Stimulated activated memory B cell treated with anti-CD40 and anti-IgM and Interleukin-4, amounts not matched to agents 10 μg/mL and 1 μg/mL and 100 μg/mL, for 72 hours (primary cell): ENCODE results near the gene BABAM1.
A peak's percentile ranks its signal among the peaks of the same experiment; 100 is the strongest.
"Not testable (repeated sequence)": the region's sequence is repeated elsewhere in the genome, so short reads cannot be mapped to it uniquely, and the experiment has no call there.

Source experiments
- ATAC-seq: fragments of 150-1000 bp; cut with Tn5 transposase; 2 replicates; pipeline ENCODE4 v1.10.0; 2021
- H3K27ac Mint-ChIP-seq: one replicate; pipeline ENCODE4 v1.8.0; 2022; ENCODE audit warnings: mild to moderate bottlenecking, mixed read lengths
- H3K27me3 Mint-ChIP-seq: one replicate; pipeline ENCODE4 v1.8.0; 2022; ENCODE audit warnings: mixed read lengths
- H3K36me3 Mint-ChIP-seq: one replicate; pipeline ENCODE4 v1.8.0; 2022; ENCODE audit warnings: mixed read lengths
- H3K4me1 Mint-ChIP-seq: one replicate; pipeline ENCODE4 v1.8.0; 2022; ENCODE audit warnings: mixed read lengths
- H3K4me3 Mint-ChIP-seq: one replicate; pipeline ENCODE4 v1.8.0; 2022; ENCODE audit warnings: mild to moderate bottlenecking, moderate library complexity, mixed read lengths
- H3K9me3 Mint-ChIP-seq: one replicate; pipeline ENCODE4 v1.8.0; 2022; ENCODE audit warnings: mixed read lengths

Gene BABAM1

GRCh38 chr19:17255150-17255621, 12.1 kb upstream of the BABAM1 start:
- Mint-ChIP-seq H3K4me3 (no peak overlapping the region), H3K9me3 (no peaks in the 10 kb centered on the region), H3K4me1 (no peaks in the 10 kb centered on the region), H3K27me3 (no peaks in the 10 kb centered on the region), H3K36me3 (no peaks in the 10 kb centered on the region), H3K27ac (no peak overlapping the region)
- no peak for ATAC-seq

- H3K27ac Mint-ChIP-seq, result no peak overlapping the region
- H3K36me3 Mint-ChIP-seq, result no peaks in the 10 kb centered on the region
- H3K9me3 Mint-ChIP-seq, result no peaks in the 10 kb centered on the region
- no peaks in the 10 kb centered on the region for H3K27me3 Mint-ChIP-seq
- H3K4me3 Mint-ChIP-seq, result no peak overlapping the region
- ATAC-seq, result no peak
- peaks cover 7% of the 10 kb centered on the region for H3K4me1 Mint-ChIP-seq
Observed at GRCh38 chr19:17256130-17256529, 11.1 kb upstream of the BABAM1 start.

- ATAC-seq, result no peak
- Mint-ChIP-seq H3K9me3 (no peaks in the 10 kb centered on the region), H3K4me3 (no peak overlapping the region), H3K36me3 (no peaks in the 10 kb centered on the region), H3K4me1 (peaks cover 7% of the 10 kb centered on the region), H3K27ac (no peak overlapping the region), H3K27me3 (no peaks in the 10 kb centered on the region)
Observed at GRCh38 chr19:17259118-17259780, 8.0 kb upstream of the BABAM1 start.

GRCh38 chr19:17259934-17260333, 7.3 kb upstream of the BABAM1 start:
- no peak for ATAC-seq
- Mint-ChIP-seq H3K36me3 (no peaks in the 10 kb centered on the region), H3K4me1 (peaks cover 7% of the 10 kb centered on the region), H3K9me3 (no peaks in the 10 kb centered on the region), H3K27me3 (no peaks in the 10 kb centered on the region), H3K4me3 (no peak overlapping the region), H3K27ac (no peak overlapping the region)

- Mint-ChIP-seq H3K4me3 (no peak overlapping the region), H3K36me3 (no peaks in the 10 kb centered on the region), H3K27me3 (no peaks in the 10 kb centered on the region), H3K4me1 (peaks cover 8% of the 10 kb centered on the region), H3K27ac (no peak overlapping the region), H3K9me3 (no peaks in the 10 kb centered on the region)
- peak; percentile 97 for ATAC-seq
Observed at GRCh38 chr19:17260842-17261325, 6.4 kb upstream of the BABAM1 start.

DNA sequence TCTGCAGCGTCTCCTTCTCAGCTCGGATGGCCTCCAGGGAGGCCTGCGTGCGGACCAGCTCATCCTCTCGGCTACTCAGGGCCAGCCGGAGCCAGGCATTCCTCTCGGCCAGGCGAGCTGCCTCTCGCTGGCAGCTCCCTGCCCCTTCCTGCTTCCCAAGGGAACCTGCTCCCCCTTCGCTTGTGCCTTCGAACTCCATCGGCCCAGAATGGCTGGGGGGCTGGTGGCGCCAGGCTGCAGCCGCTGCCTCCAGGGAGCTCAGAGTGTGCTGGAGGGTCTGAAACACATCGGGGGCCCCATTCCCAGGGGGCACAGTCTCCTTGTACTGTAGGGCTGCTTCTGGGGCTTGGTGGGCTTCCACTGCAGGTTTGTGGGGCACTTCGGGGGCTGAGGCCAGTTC, 4.7 kb upstream of the BABAM1 start:
- H3K4me3 Mint-ChIP-seq, result no peak overlapping the region
- peaks cover 19% of the 10 kb centered on the region for H3K4me1 Mint-ChIP-seq

DNA sequence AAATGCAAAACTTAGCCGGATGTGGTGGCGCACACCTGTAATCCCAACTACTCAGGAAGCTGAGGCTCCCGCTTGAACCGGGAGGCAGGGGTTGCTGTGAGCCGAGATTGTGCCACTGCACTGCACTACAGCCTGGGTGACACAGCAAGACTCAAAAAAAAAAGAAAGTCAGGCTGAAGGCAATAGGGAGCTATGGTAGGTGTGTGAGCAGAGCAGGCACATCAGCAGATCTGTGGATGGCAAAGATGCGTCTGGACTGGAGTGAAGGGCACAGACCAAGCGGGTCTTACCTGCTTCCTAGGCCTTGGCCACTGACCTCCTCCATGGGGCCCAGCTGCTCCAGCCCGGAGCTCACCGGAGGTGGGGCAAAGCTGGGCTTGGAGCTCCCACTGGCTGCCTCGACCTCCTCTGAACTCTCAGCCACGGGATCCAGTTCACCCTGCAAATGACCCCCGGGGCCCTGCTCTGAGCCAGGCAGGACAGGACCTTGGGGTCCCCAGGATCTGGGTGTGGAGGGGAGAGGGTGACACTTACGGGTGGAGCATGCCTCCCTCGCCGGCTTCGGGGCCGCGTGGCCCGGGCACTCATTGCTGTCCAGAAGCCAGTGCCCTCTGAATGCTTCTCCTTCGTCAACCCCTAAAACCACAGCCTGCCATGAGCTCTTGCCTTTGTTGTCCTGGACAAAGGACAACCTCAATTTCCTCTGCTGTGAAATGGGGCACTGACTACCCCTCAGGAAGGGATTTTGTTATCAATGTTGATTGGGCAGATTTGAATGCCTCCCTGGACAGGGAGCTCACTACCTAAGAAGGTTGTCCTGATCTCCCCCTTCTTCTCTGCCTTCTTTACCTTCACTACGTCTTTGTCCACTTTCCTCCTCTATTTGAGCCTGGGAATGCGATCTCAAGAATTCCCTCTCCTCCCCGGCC, 3.3 kb upstream of the BABAM1 start:
- H3K9me3 Mint-ChIP-seq, result no peaks in the 10 kb centered on the region
- peaks cover 30% of the 10 kb centered on the region for H3K4me1 Mint-ChIP-seq
- no peaks in the 10 kb centered on the region for H3K27me3 Mint-ChIP-seq
- ATAC-seq, result no peak
- H3K36me3 Mint-ChIP-seq, result no peaks in the 10 kb centered on the region
- peak overlapping the region; percentile 76 for H3K27ac Mint-ChIP-seq
- H3K4me3 Mint-ChIP-seq, result no peak overlapping the region

More for the DNA sequence above, 4.7 kb upstream of the BABAM1 start:
- Mint-ChIP-seq H3K9me3 (no peaks in the 10 kb centered on the region), H3K36me3 (no peaks in the 10 kb centered on the region), H3K27ac (no peak overlapping the region), H3K27me3 (no peaks in the 10 kb centered on the region)
- ATAC-seq, result no peak

DNA sequence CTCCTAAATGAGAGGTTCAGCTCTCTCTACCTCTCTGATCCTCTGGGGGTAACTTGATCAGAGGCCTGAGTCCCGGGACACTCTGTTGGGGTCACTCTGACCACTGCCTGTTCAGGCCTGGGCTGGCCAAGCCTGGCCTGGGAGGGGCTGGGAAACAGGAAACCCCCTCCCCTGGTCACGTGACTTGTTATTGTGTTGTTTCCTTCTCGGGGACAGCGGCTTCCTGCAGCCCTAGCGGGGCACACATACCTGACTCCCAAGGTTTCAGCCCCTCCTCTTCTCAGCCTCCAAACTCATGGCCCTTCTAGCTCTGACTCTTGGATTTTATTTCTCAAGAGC, 2.6 kb upstream of the BABAM1 start, which contains the start of gene USHBP1:
Gene USHBP1, minus strand, starts transcription at position 105 of the 339 bp plus-strand sequence. CDS start 446 bp downstream, outside the sequence.
- no peak for ATAC-seq
- Mint-ChIP-seq H3K4me1 (peaks cover 30% of the 10 kb centered on the region), H3K27me3 (no peaks in the 10 kb centered on the region), H3K36me3 (peaks cover 3% of the 10 kb centered on the region), H3K4me3 (no peak within 1 kb of the TSS), H3K9me3 (no peaks in the 10 kb centered on the region), H3K27ac (peak within 1 kb of the TSS; percentile 90)

- ATAC-seq, result no peak
- Mint-ChIP-seq H3K27me3 (no peaks in the 10 kb centered on the region), H3K36me3 (peaks cover 14% of the 10 kb centered on the region), H3K4me3 (peak overlapping the region; percentile 12), H3K27ac (peak overlapping the region; percentile 90), H3K4me1 (peaks cover 23% of the 10 kb centered on the region), H3K9me3 (no peaks in the 10 kb centered on the region)
Observed at GRCh38 chr19:17266026-17266425, 1.2 kb upstream of the BABAM1 start.

DNA sequence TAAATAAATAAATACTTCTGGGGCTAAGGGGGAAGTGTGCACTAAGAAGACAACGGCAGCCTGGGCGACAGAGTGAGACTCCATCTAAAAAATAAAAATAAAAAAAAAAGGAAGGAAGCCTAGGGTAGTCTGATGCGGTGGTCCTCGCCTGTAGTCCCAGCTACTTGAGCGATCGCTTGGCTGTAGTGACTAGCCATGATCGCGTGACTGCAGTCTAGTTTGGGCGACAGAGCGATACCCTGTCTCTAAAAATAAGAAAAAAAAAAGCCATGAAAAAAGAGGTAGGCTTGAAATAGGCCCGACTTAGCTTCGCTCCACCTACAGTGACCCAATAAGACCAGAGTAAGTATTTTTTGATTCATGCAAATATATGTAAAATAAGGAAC, 661 bp upstream of the BABAM1 start:
- H3K4me1 Mint-ChIP-seq, result peaks cover 22% of the 10 kb centered on the region
- peaks cover 19% of the 10 kb centered on the region for H3K36me3 Mint-ChIP-seq
- peak overlapping the region; percentile 87 for H3K4me3 Mint-ChIP-seq
- no peaks in the 10 kb centered on the region for H3K27me3 Mint-ChIP-seq
- H3K27ac Mint-ChIP-seq, result peak overlapping the region; percentile 90
- no peak for ATAC-seq
- H3K9me3 Mint-ChIP-seq, result no peaks in the 10 kb centered on the region

DNA sequence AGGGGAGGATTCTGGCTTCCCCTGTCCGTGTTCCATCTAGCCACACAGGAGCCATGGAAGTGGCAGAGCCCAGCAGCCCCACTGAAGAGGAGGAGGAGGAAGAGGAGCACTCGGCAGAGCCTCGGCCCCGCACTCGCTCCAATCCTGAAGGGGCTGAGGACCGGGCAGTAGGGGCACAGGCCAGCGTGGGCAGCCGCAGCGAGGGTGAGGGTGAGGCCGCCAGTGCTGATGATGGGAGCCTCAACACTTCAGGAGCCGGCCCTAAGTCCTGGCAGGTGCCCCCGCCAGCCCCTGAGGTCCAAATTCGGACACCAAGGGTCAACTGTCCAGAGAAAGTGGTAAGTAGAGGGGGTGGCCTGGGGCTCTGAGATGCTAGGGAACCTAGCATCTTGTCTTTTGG, 1.5 kb downstream of the BABAM1 start:
- peaks cover 25% of the 10 kb centered on the region for H3K36me3 Mint-ChIP-seq
- no peak overlapping the region for H3K27ac Mint-ChIP-seq
- H3K9me3 Mint-ChIP-seq, result no peaks in the 10 kb centered on the region
- H3K4me1 Mint-ChIP-seq, result peaks cover 22% of the 10 kb centered on the region
- ATAC-seq, result no peak
- peak overlapping the region; percentile 87 for H3K4me3 Mint-ChIP-seq
- H3K27me3 Mint-ChIP-seq, result no peaks in the 10 kb centered on the region

- not testable (repeated sequence) for H3K4me1 Mint-ChIP-seq, H3K27ac Mint-ChIP-seq, H3K9me3 Mint-ChIP-seq, ATAC-seq, H3K4me3 Mint-ChIP-seq, H3K27me3 Mint-ChIP-seq
- peaks cover 44% of the 10 kb centered on the region for H3K36me3 Mint-ChIP-seq
Observed at GRCh38 chr19:17274892-17275291, 7.6 kb downstream of the BABAM1 start.

DNA sequence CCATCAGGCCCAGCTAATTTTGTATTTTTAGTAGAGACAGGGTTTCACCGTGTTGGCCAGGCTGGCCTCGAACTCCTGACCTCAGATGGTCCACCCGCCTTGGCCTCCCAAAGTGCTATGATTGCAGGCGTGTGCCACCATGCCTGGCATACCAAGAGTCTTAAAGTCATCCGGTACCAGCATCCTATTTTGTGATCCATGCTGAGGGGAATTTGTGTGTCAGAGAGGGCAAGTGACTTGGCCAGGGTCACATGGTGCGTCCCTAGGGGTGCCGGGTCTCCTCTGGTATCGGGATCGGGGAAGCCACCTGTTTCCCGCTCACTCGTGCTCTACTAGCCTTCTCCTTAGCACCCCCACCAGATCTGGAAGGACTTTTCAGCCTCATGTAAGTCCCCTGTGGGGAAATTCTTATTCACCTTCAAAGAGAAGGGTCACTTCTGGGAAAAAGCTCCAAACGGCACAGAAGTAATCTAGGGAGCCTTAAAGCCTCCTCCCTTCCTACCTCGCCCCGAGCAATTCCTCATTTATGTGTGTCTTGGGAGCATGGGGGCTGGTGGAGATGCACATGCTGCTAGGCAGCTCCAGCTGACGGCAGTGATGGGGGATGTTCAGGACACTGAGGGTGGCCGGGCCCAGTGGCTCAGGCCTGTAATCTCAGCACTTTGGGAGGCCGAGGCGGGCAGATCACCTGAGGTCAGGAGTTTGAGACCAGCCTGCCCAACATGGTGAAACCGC, 8.4 kb downstream of the BABAM1 start:
- peaks cover 37% of the 10 kb centered on the region for H3K36me3 Mint-ChIP-seq
- H3K9me3 Mint-ChIP-seq, result no peaks in the 10 kb centered on the region
- ATAC-seq, result no peak
- H3K27ac Mint-ChIP-seq, result no peak overlapping the region
- H3K4me1 Mint-ChIP-seq, result no peaks in the 10 kb centered on the region
- no peaks in the 10 kb centered on the region for H3K27me3 Mint-ChIP-seq
- H3K4me3 Mint-ChIP-seq, result no peak overlapping the region

DNA sequence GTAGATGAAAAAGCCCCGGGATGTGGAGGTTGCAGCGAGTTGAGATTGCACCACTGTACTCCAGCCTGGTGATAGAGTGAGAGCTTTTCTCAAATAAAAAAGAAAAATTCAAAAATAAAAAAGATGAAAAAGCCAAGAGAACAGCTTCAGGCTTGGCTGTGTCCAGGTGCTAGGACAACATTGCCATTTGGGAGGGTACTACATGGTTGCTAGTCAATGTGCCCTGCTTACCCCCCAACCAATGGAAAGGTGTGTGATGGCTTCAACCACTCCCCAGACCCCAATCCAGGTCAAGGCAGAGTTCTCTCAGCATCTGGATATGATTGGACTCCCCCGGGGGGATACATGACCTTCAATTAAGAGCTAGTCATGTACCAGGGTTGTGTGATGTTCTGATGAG, 12.2 kb downstream of the BABAM1 start:
- Mint-ChIP-seq H3K9me3 (no peaks in the 10 kb centered on the region), H3K27ac (no peak overlapping the region), H3K4me3 (no peak overlapping the region), H3K27me3 (no peaks in the 10 kb centered on the region), H3K36me3 (peaks cover 38% of the 10 kb centered on the region), H3K4me1 (peaks cover 25% of the 10 kb centered on the region)
- no peak for ATAC-seq
